GM10248 (cell line): ENCODE data around the gene PDE6G.

ENCODE experiments used
- CTCF ChIA-PET: fragments of 300-600 bp; sonication (Branson Sonifier 250); formaldehyde crosslinking; extraction: SDS; loops from one replicate; lab custom pipeline; 2021; ENCODE audit warnings: antibody characterized with exemption; lab: Yijun Ruan, JAX
- POLR2A ChIA-PET: fragments of 350-650 bp; sonication (Branson Sonifier 250); formaldehyde crosslinking; extraction: SDS; loops from one replicate; lab custom pipeline; 2020; ENCODE audit warnings: antibody characterized with exemption; lab: Yijun Ruan, JAX
- DNase-seq: peaks from one replicate; pipeline ENCODE4 v3.0.0; 2012; ENCODE audit errors: extremely low spot score
- TF ChIP-seq, protein P1 (sequence below): IDR thresholded peaks from 2 replicates; pipeline ENCODE4 v1.5.1; 2012; ENCODE audit warnings: mild to moderate bottlenecking, low read depth; ENCODE audit errors: extremely low read depth, missing control alignments, control extremely low read depth

PDE6G gene

DNA sequence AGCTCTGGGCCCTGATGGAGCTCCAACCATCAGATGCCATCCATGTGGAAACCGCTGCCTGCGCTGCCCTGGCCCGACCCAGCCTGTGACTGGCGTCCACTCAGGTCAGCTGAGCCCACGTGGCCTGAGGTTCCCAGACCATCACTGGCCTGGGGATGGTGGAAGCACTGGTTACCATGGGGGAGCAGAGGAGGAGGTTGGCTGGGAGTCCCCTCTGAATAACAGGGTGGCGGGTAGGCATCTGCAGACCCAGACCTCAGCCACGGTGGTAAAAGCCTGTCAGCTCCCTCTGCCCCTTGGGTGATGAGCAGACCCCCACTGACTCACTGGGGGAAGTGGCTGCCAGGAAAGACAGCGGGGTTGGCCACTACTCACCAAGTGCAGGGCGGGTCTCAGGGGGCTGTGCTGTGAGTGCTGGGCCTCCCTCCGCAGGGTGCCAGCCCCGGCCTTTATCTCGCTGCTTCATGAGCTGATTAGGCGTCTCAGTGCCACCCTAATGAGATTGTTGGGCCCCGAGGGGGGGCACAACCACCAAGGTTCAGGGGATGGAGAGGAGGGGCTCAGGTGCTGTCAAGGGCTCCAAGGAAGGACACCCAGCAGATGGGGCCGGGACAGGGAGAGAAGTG is at the start of gene PDE6G:
Gene PDE6G, minus strand, starts transcription at position 425 of the 626 bp plus-strand sequence. CDS start 3,237 bp downstream, outside the sequence.
- TF ChIP-seq, protein P1, sequence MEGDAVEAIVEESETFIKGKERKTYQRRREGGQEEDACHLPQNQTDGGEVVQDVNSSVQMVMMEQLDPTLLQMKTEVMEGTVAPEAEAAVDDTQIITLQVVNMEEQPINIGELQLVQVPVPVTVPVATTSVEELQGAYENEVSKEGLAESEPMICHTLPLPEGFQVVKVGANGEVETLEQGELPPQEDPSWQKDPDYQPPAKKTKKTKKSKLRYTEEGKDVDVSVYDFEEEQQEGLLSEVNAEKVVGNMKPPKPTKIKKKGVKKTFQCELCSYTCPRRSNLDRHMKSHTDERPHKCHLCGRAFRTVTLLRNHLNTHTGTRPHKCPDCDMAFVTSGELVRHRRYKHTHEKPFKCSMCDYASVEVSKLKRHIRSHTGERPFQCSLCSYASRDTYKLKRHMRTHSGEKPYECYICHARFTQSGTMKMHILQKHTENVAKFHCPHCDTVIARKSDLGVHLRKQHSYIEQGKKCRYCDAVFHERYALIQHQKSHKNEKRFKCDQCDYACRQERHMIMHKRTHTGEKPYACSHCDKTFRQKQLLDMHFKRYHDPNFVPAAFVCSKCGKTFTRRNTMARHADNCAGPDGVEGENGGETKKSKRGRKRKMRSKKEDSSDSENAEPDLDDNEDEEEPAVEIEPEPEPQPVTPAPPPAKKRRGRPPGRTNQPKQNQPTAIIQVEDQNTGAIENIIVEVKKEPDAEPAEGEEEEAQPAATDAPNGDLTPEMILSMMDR: no peak
- POLR2A ChIA-PET: no interaction called here
- CTCF ChIA-PET: interaction anchor here (1.3 to 1.5 kb wide), 3 partner anchors 10 to 53 kb away, joined by 3 to 5 read pairs (median 4); partner anchors contain the start of genes CCDC137 and OXLD1

DNA sequence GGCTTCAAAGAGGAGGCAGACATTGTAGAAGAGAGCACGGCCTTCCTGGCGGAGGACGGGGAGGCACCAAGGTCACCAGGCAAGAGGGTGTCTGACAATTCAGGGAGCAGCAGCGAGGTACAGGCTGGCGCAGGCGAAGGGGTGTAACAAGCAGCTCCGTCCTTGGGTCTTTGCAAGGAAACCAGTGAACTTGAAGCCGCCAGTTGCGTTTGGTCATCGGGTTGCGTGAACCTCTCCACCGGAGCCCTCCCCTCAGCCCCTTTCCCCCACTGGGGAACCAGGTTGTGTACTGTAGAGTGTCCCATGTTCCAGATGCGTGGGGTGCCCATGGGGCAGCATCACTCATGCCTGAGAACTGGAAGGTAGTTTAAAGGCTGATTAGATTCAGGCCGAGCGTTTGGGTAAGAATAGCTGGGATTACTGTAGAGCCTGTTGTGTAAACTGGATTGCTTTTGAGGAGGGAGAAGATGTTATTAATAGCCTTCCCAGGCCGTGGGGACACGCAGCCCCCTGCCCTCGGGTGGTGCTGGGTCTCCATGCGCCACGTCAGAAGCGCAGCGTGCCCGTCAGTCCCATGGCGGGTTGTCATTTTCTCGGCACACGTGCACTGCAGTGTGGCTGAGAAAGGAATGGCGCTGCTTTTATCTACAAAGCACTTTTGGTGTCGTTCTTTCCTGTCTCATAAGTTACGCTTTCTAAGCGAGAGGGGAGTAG is 49.3 kb upstream of the PDE6G start:
- DNase-seq: no peak
- TF ChIP-seq, protein P1: no peak
- ChIA-PET CTCF (no interaction called here), POLR2A (interaction anchor here (1.5 kb wide), 1 partner anchor 22 kb away, joined by 3 read pairs; the partner anchor contains the start of genes ARL16 and HGS)

More for the DNA sequence above, at the start of gene PDE6G:
- DNase-seq: no peak

DNA sequence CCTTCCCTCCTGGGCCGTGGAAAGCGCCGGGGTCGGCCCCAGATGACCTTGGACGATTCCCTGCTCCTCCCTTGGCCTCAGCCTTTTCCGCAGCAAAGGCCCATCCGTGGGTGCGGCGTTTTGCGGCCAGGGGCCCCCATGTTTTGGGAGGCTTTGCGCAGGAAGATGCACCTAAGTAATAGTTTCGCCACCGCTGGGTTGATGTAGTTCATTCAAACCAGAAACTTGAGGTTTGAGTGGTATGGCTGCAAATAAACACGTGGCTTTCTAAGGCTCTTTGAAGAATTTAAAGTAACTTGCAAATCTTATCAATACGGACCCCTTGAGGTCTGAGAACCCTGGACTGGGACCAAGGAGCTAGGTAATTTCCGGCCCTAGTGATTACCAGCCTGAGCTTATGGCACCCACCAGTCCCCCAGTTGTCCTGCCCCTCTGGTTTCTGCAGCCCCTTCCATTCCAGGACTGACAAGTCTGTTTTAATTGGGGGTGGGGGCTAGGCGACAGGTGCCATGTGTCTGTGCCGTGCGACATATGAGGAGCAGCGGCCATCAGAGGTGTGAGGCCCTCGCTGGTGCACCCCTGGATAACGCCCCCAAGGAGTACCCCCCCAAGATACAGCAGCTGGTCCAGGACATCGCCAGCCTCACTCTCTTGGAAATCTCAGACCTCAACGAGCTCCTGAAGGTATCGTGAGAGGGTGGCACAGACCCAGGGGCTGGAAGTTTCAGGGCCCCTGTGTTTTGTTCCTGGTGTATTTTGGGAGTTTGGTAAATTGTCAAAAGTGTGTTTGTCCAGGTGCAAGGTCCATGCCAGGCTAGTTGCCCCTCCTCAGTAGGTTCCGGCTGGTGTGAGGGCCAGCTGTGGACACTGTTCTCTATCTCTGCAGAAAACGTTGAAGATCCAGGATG is 47.7 kb upstream of the PDE6G start:
- TF ChIP-seq, protein P1: no peak
- no peak for DNase-seq
- CTCF ChIA-PET: interaction anchor here (0.9 to 2.8 kb wide), 3 partner anchors 19 to 38 kb away, joined by 3 to 12 read pairs (median 3); partner anchors contain the start of genes ARL16, CCDC137, HGS and OXLD1
- POLR2A ChIA-PET: interaction anchor here (1.0 kb wide), 2 partner anchors 9 to 10 kb away, joined by 3 to 4 read pairs; no protein-coding TSS in a partner anchor

DNA sequence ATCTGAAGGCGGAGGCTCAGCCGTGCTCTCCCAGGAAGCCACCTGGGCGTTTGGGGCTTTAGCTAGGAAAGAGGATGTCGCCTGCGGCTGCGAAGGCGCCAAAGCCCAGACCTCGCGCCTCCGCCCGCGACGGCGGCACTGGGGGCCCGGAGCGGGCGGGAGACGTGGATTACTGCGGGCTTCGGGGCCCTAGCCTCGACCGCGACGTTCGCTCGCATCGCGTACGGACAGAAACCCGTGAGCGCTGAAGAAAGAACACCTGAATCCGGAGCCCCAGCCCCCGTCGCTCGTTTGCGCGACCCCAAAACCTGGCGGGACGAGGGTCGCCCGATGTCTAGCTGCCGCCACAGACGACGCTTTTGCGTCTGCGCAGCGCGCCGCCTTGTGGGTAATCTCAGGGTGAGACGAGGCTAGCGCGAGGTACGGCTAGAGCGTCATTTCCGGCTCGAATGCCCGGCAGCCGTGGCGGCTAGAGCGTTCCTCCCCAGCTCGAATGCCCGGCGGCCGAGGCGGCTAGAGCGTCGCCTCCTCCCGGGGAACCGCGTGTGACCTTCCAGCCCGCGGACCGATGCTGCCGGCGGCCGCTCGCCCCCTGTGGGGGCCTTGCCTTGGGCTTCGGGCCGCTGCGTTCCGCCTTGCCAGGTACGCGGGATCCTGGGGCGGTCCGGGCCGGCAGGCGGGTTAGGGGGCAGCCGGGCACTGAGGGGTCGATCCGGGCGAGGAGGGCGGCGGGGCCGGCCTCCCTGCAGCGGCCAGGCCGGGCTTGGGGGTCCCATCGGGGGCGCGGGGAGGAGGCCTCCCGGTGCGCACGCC is 46.8 kb upstream of the PDE6G start, which contains the start of gene MRPL12:
Gene MRPL12, plus strand, starts transcription at position 434 of the 813 bp plus-strand sequence. Its CDS starts 135 bp downstream, at position 569.
- POLR2A ChIA-PET: interaction anchor here (0.6 to 1.3 kb wide), 5 partner anchors 8 to 866 kb away, joined by 3 to 5 read pairs (median 4); partner anchors contain the start of genes ARL16 and HGS
- DNase-seq: peak; percentile 98
- CTCF ChIA-PET: interaction anchor here (0.7 to 2.8 kb wide), 7 partner anchors 8 to 256 kb away, joined by 3 to 12 read pairs (median 4); partner anchors contain the start of genes ARL16, CCDC137, HGS and OXLD1
- TF ChIP-seq, protein P1: no peak

DNA sequence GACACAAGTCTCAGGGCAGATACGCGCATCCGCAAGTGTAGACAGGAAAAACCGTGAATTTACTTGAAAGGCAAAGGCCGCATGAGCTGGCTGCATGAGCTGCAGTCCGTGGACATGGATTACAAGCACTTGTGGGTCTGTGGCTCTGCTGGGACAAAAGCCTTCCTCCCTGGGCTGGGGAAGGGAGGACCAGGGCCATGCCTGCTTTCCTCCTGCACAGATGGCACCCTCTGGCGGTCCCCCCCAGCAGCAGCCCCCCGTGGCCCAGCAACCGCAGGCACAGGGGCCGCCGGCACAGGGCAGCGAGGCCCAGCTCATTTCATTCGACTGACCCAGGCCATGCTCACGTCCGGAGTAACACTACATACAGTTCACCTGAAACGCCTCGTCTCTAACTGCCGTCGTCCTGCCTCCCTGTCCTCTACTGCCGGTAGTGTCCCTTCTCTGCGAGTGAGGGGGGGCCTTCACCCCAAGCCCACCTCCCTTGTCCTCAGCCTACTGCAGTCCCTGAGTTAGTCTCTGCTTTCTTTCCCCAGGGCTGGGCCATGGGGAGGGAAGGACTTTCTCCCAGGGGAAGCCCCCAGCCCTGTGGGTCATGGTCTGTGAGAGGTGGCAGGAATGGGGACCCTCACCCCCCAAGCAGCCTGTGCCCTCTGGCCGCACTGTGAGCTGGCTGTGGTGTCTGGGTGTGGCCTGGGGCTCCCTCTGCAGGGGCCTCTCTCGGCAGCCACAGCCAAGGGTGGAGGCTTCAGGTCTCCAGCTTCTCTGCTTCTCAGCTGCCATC is 45.1 kb upstream of the PDE6G start:
- ChIA-PET CTCF (interaction anchor here (1.0 to 2.8 kb wide), 6 partner anchors 11 to 183 kb away, joined by 3 to 12 read pairs (median 3); partner anchors contain the start of genes ARL16 and HGS), POLR2A (interaction anchor here (0.6 to 1.0 kb wide), 2 partner anchors 19 to 29 kb away, joined by 3 read pairs; no protein-coding TSS in a partner anchor)
- no peak for DNase-seq
- TF ChIP-seq, protein P1: peak; percentile 19
